Hepatocyte (in vitro differentiated cells): ENCODE measurements around the gene COQ2.

Experiments used
- CTCF ChIP-seq: fragments of 200-600 bp; sonication (generic); IDR thresholded peaks from 2 replicates; pipeline ENCODE4 v1.5.1; 2016; ENCODE audit warnings: antibody characterized with exemption, mild to moderate bottlenecking; ENCODE audit not compliant: poor library complexity
- EZH2 ChIP-seq: fragments of 200-600 bp; sonication (generic); IDR thresholded peaks from 2 replicates; pipeline ENCODE4 v1.6.1; 2016; ENCODE audit warnings: antibody characterized with exemption, mild to moderate bottlenecking, borderline replicate concordance
- EZH2phosphoT487 ChIP-seq: fragments of 200-600 bp; sonication (generic); IDR thresholded peaks from one replicate; pipeline ENCODE4 v1.6.1; 2018; ENCODE audit warnings: antibody characterized with exemption, mild to moderate bottlenecking, low read depth, moderate library complexity; ENCODE audit not compliant: unreplicated experiment, severe bottlenecking

- TF ChIP-seq CTCF (no peak), EZH2 (no peak), EZH2phosphoT487 (no peak)
Observed at GRCh38 chr4:83293305-83294046, 8.9 kb upstream of the COQ2 start.
